H1 (cell line): ENCODE measurements around the gene CEP72. TPM values are rescaled to one million over a fixed set of nuclear protein-coding genes. Genes with fewer than 3 reads are reported as not detected.

ENCODE experiments used
- ASH2L ChIP-seq: fragments of 200-600, 300-600 bp; sonication (generic); IDR thresholded peaks from one replicate; pipeline ENCODE4 v1.7.1; 2017; ENCODE audit warnings: low read length
- CHD7 ChIP-seq: fragments of 300-600 bp; sonication (generic); IDR thresholded peaks from 2 replicates; pipeline ENCODE4 v1.7.1; 2012; ENCODE audit warnings: low read length, moderate library complexity, mild to moderate bottlenecking, inconsistent platforms; ENCODE audit not compliant: insufficient replicate concordance
- EP300 ChIP-seq, 2 experiments: IDR thresholded peaks; 1 replicate in 1 of 2; 2 replicates in 1 of 2; pipeline ENCODE4 v1.6.1; 2011 to 2012; ENCODE audit warnings: low read depth in 2 of 2, low read length in 2 of 2, mild to moderate bottlenecking in 2 of 2, borderline replicate concordance in 1 of 2, inconsistent platforms in 1 of 2, moderate library complexity in 1 of 2
- GABPA ChIP-seq: IDR thresholded peaks from 2 replicates; pipeline ENCODE4 v1.6.1; 2011; ENCODE audit warnings: mild to moderate bottlenecking, low read length, moderate library complexity, borderline replicate concordance; ENCODE audit not compliant: insufficient read depth
- HDAC2 ChIP-seq, 2 experiments: fragments of 300-600 bp in 1 of 2; sonication (generic) in 1 of 2; IDR thresholded peaks; 2 replicates each; pipeline ENCODE4 v1.6.1; 2011 to 2012; ENCODE audit warnings: low read depth in 2 of 2, low read length in 2 of 2, mild to moderate bottlenecking in 2 of 2, moderate library complexity in 2 of 2, borderline replicate concordance in 1 of 2, inconsistent platforms in 1 of 2
- RXRA ChIP-seq: IDR thresholded peaks from 2 replicates; pipeline ENCODE4 v1.6.1; 2011; ENCODE audit warnings: low read depth, mild to moderate bottlenecking, low read length, moderate library complexity; ENCODE audit not compliant: insufficient read depth
- SAP30 ChIP-seq: fragments of 300-600 bp; sonication (generic); IDR thresholded peaks from 2 replicates; pipeline ENCODE4 v1.7.1; 2012; ENCODE audit warnings: low read length, moderate library complexity, mild to moderate bottlenecking, inconsistent platforms; ENCODE audit not compliant: insufficient read depth, insufficient replicate concordance
- SIX5 ChIP-seq: IDR thresholded peaks from 2 replicates; pipeline ENCODE4 v1.6.1; 2011; ENCODE audit warnings: mild to moderate bottlenecking, low read depth, low read length
- YY1 ChIP-seq: IDR thresholded peaks from 2 replicates; pipeline ENCODE4 v1.6.1; 2011; ENCODE audit warnings: low read depth, mild to moderate bottlenecking, low read length
- polyA plus RNA-seq, 7 experiments: library from polyadenylated mRNA; depleted of rRNA in 3 of 7; stranded (reverse) in 5 of 7; unstranded in 2 of 7; fragments of >200 nt in 5 of 7; fragments of 200-250 nt in 2 of 7; gene quantifications; 1 replicate in 5 of 7; 2 replicates in 1 of 7; 4 replicates in 1 of 7; pipeline versions ENCODE4 v1.2.1 to v1.2.3, GENCODE V29; 2011 to 2013; ENCODE audit warnings: missing spikeins in 2 of 7, mixed read lengths in 2 of 7
- total RNA-seq: library from RNA; stranded (reverse); fragmentation: NEBNext Ultra II Directional; extraction: Animal tissue kit (Norgen Biotek cat#: 25700); gene quantifications from 2 replicates; pipeline ENCODE4 v1.2.1, GENCODE V29; 2021

Gene CEP72
- total and polyA plus RNA-seq, 2 of the 8 experiments (the other 6 are each of a cell fraction or from before 2014, with no cell fraction given), result 13.1 to 19.6 TPM

GRCh38 chr5:672329-673160, 60.4 kb downstream of the CEP72 start (continued):
- TF ChIP-seq ASH2L (peak; percentile 48), SAP30 (no peak), CHD7 (no peak), RXRA (no peak), GABPA (no peak), EP300 (IDR thresholded peaks at IDR 0.05; ENCODE audit: borderline replicate concordance in 1 of 2, low read depth in 2 of 2, low read length in 2 of 2) (peak in 1 of 2 experiments; percentile 95; a peak in 2 of 3 replicates), YY1 (0 out of 2 replicates have a peak, but pooled peaks have one; percentile 19), SIX5 (no peak), HDAC2 (IDR thresholded peaks at IDR 0.05; ENCODE audit: borderline replicate concordance in 1 of 2, low read depth in 2 of 2, low read length in 2 of 2) (no peak)
